Fibroblast of pulmonary artery (primary cell): ENCODE measurements around the gene KCNK7.

Experiments
- DNase-seq: peaks from one replicate; pipeline ENCODE4 v3.0.0-alpha.2; 2010; ENCODE audit warnings: low read depth
- H3K4me3 ChIP-seq: replicated peaks from 2 replicates; pipeline ENCODE4 v1.5.1; 2011; ENCODE audit warnings: low read depth, mild to moderate bottlenecking, control low read depth, low read length, moderate library complexity
- TF ChIP-seq, protein P1 (sequence below): IDR thresholded peaks from 2 replicates; pipeline ENCODE4 v1.5.1; 2011; ENCODE audit warnings: mild to moderate bottlenecking, control low read depth, low read length, inconsistent platforms; ENCODE audit errors: missing control alignments

KCNK7 gene

DNA sequence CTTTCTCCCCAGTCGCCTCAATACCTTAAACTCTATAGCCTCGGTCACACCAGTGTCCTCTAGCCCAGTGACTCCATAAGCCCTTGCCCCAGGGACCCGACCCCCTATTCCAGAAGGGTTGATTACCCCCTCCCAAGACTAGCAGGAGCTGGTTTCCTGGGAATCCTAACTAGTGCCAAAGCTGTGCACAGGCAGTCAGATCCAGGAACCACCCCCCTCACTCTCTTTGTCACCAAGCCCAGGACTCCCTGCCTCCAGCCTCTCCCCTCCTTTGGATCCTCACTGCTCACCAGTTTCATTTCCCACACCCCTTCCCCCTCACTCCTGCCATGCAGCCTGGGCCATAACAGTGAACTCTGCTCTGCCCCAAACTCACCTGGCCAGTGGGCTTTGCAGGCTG, 47.2 kb downstream of the KCNK7 start:
- TF ChIP-seq, protein P1, sequence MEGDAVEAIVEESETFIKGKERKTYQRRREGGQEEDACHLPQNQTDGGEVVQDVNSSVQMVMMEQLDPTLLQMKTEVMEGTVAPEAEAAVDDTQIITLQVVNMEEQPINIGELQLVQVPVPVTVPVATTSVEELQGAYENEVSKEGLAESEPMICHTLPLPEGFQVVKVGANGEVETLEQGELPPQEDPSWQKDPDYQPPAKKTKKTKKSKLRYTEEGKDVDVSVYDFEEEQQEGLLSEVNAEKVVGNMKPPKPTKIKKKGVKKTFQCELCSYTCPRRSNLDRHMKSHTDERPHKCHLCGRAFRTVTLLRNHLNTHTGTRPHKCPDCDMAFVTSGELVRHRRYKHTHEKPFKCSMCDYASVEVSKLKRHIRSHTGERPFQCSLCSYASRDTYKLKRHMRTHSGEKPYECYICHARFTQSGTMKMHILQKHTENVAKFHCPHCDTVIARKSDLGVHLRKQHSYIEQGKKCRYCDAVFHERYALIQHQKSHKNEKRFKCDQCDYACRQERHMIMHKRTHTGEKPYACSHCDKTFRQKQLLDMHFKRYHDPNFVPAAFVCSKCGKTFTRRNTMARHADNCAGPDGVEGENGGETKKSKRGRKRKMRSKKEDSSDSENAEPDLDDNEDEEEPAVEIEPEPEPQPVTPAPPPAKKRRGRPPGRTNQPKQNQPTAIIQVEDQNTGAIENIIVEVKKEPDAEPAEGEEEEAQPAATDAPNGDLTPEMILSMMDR = no peak
- no peak overlapping the region for H3K4me3 ChIP-seq
- DNase-seq = no peak

DNA sequence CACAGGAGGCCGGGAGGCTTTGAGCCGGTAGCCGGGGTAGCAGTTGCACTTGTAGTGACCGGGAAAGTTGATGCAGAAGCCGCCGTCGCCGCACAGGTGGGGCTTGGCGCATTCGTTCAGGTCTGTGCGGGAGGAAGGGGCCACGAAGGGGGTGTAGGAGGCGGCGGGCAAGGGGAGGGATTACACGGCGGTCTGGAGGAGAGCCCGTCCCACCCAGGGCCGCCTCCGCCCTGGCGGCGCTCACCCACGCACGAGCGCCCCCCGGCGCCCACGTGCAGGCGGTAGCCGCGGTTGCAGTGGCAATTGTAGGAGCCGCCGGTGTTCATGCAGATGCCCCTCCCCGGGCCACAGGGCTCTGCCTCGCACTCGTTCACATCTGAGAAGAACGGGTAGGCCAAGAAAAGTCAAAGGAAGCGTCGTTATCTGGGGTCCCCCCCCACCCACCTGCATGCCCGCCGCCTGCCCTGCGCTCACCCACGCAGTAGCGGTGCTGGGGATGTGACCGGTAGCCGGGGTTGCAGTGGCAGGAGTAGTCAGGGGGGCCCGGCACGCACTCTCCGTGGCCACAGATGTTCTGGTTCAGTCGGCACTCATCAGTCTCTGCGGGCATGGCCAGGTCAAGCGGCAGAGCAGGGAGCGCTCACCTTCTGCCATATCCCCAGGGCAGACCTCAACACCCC, 48.0 kb downstream of the KCNK7 start:
- no peak for DNase-seq
- TF ChIP-seq, protein P1 = no peak
- H3K4me3 ChIP-seq = no peak overlapping the region

DNA sequence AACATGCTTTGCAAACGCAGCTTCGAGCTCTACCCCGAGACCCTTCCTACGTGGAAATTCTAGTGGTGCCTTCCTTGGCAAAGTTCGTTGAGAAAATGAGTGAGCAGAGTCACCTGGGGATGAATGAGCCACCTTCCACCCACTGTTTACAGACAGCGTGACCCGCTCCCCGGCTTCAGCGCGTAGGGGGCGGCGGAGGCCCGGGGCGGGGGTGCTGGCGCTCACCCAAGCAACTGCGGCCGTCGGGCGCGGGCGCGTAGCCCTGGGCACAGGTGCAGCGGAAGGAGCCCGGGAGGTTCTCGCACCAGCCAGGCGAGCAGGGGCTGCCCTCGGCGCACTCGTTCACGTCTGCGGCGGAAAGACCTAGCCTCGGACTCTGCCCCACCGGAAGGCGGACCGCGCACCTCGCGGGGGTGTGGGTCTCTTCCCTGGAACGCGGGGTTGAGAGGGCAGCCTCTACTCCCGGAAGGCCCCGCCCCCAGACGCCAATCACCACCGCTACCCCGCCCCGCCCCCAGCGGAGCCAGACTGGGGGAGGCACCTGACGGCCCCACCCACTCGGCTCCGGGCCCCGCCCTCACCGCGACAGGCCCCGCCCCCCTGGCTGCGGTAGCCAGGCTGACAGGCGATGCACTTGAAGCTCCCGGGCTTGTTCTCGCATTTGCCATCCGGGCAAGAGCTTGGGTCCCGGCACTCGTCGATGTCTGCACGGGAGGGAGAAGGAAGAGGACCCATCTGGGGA, 49.2 kb downstream of the KCNK7 start:
- no peak for DNase-seq
- no peak overlapping the region for H3K4me3 ChIP-seq
- TF ChIP-seq, protein P1 = no peak

DNA sequence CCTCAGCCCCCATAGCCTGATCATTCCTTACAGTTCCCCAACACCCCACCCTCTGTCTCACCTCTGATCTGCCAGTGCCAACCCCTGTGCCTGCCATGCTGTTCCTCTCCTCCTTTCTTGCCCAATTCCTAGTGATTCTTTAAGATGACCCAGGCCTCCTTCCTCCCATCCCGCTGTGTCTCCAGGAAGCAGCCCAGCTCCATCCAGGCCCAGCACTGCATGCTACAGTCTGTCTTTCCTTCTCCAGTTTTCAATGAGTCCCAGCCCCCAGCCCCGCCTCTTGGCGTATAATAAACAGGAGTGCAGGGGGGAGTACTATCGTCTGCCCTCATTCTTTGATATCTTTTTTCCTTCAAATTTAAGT, 49.8 kb downstream of the KCNK7 start:
- no peak for DNase-seq
- TF ChIP-seq, protein P1 = no peak
- no peak overlapping the region for H3K4me3 ChIP-seq
